K562 (cell line): ENCODE measurements around the gene TCF25. TPM values are rescaled to one million over a fixed set of nuclear protein-coding genes. Genes with fewer than 3 reads are reported as not detected.

Experiments
- CXXC5 ChIP-seq: fragments of 250-450 bp; sonication (Bioruptor Pico); IDR thresholded peaks from 2 replicates; pipeline ENCODE4 v1.8.0; 2022; ENCODE audit warnings: inconsistent platforms, mild to moderate bottlenecking, moderate library complexity
- DMBX1 ChIP-seq: fragments of 250-450 bp; sonication (Bioruptor Pico); IDR thresholded peaks from 2 replicates; pipeline ENCODE4 v1.8.0; 2022; ENCODE audit warnings: inconsistent platforms, mild to moderate bottlenecking, moderate library complexity, borderline replicate concordance
- DPF2 ChIP-seq: fragments of 450-650 bp; IDR thresholded peaks from 2 replicates; pipeline ENCODE4 v1.6.1; 2016
- FOXJ3 ChIP-seq: sonication (generic); formaldehyde crosslinking; IDR thresholded peaks from 2 replicates; pipeline ENCODE4 v1.4.0; 2020; ENCODE audit warnings: mild to moderate bottlenecking, missing genetic modification reagents
- HDAC1 ChIP-seq, 2 experiments: fragments of 450-650 bp; IDR thresholded peaks; 2 replicates each; pipeline ENCODE4 v1.6.1; 2016 to 2017; ENCODE audit warnings: inconsistent platforms in 1 of 2, mild to moderate bottlenecking in 1 of 2, moderate library complexity in 1 of 2
- KAT7 ChIP-seq: sonication (generic); formaldehyde crosslinking; IDR thresholded peaks from 2 replicates; pipeline ENCODE4 v1.8.0; 2022; ENCODE audit warnings: missing genetic modification reagents, mild to moderate bottlenecking, borderline replicate concordance
- KLF6 ChIP-seq: fragments of 250-450 bp; sonication (Bioruptor Pico); IDR thresholded peaks from 2 replicates; pipeline ENCODE4 v1.4.0; 2020; ENCODE audit warnings: mild to moderate bottlenecking, moderate library complexity, borderline replicate concordance
- LEF1 ChIP-seq: fragments of 450-650 bp; IDR thresholded peaks from 2 replicates; pipeline ENCODE4 v1.6.1; 2016; ENCODE audit warnings: mild to moderate bottlenecking
- PHB ChIP-seq: fragments of 250-450 bp; sonication (Bioruptor Pico); IDR thresholded peaks from 2 replicates; pipeline ENCODE4 v1.5.0; 2021
- PRPF4 ChIP-seq: fragments of 200-400 bp; formaldehyde crosslinking; IDR thresholded peaks from one replicate; pipeline ENCODE4 v1.6.1; 2017; ENCODE audit warnings: low read length, low read depth, mild to moderate bottlenecking; ENCODE audit not compliant: insufficient read depth, poor library complexity, severe bottlenecking
- SIN3A ChIP-seq, 2 experiments: fragments of 150-350 bp in 1 of 2; IDR thresholded peaks; 2 replicates each; pipeline ENCODE4 v1.6.1; 2011 to 2016; ENCODE audit warnings: borderline replicate concordance in 2 of 2, low read depth in 2 of 2, low read length in 2 of 2, mild to moderate bottlenecking in 2 of 2, moderate library complexity in 2 of 2; ENCODE audit not compliant: control insufficient read depth in 1 of 2
- SLC30A9 ChIP-seq: fragments of 250-450 bp; sonication (Bioruptor Pico); IDR thresholded peaks from 2 replicates; pipeline ENCODE4 v1.8.0; 2022; ENCODE audit warnings: mild to moderate bottlenecking, moderate library complexity
- SREBF2 ChIP-seq: sonication (generic); formaldehyde crosslinking; IDR thresholded peaks from 2 replicates; pipeline ENCODE4 v1.4.0; 2020; ENCODE audit warnings: mild to moderate bottlenecking, missing genetic modification reagents
- TCFL5 ChIP-seq: fragments of 250-450 bp; sonication (Bioruptor Pico); conservative IDR thresholded peaks from 2 replicates; pipeline ENCODE4 v1.6.1; 2021; ENCODE audit warnings: mild to moderate bottlenecking, moderate library complexity, matching md5 sums
- ZNF133 ChIP-seq: fragments of 250-450 bp; sonication (Bioruptor Pico); IDR thresholded peaks from 2 replicates; pipeline ENCODE4 v1.4.0; 2020; ENCODE audit warnings: mild to moderate bottlenecking
- ZNF212 ChIP-seq: fragments of 450-650 bp; formaldehyde crosslinking; IDR thresholded peaks from 2 replicates; pipeline ENCODE4 v1.4.0; 2020; ENCODE audit warnings: mild to moderate bottlenecking
- ZNF79 ChIP-seq: fragments of 250-450 bp; sonication (Bioruptor Pico); IDR thresholded peaks from 2 replicates; pipeline ENCODE4 v1.4.0; 2020; ENCODE audit warnings: low read depth, mild to moderate bottlenecking, moderate library complexity
- polyA plus RNA-seq, 8 experiments: library from polyadenylated mRNA; depleted of rRNA in 4 of 8; stranded (reverse) in 5 of 8; unstranded in 3 of 8; fragments of >200 nt; fragmentation: Nextera tagmentation in 2 of 8; fragmentation: Illumina TruSeq in 1 of 8; extraction: Ambion mirVana in 2 of 8; extraction: Trizol in 1 of 8; gene quantifications; 2 replicates each; pipeline versions ENCODE4 v1.2.1 to v1.2.3, GENCODE V29; 2011 to 2014; ENCODE audit warnings: inconsistent platforms in 1 of 8, missing spikeins in 1 of 8
- total RNA-seq, 7 experiments: library from RNA; depleted of rRNA in 6 of 7; stranded (reverse); fragments of >200 nt in 6 of 7; fragmentation: Illumina TruSeq in 2 of 7; extraction: Trizol in 2 of 7; gene quantifications; 2 replicates each; pipeline versions ENCODE4 v1.2.1 to v1.2.3, GENCODE V29; 2011 to 2021; ENCODE audit warnings: low replicate concordance in 1 of 7
- TF ChIP-seq, protein P1 (sequence below), 2 experiments: fragments of 450-650 bp in 1 of 2; sonication (generic) in 1 of 2; formaldehyde crosslinking in 1 of 2; IDR thresholded peaks in 1 of 2; conservative IDR thresholded peaks in 1 of 2; 2 replicates each; pipeline versions ENCODE4 v1.6.1 to v1.8.1; 2016 to 2023; ENCODE audit warnings: mild to moderate bottlenecking in 2 of 2, moderate library complexity in 2 of 2, inconsistent platforms in 1 of 2, missing genetic modification reagents in 1 of 2
- TF ChIP-seq, protein P2 (sequence below): fragments of 450-650 bp; IDR thresholded peaks from 2 replicates; pipeline ENCODE4 v1.6.1; 2016; ENCODE audit warnings: borderline replicate concordance
- TF ChIP-seq, protein P3 (sequence below): fragments of 250-450 bp; sonication (Bioruptor Pico); IDR thresholded peaks from 2 replicates; pipeline ENCODE4 v1.8.0; 2021; ENCODE audit warnings: mild to moderate bottlenecking, moderate library complexity

Gene TCF25
- total and polyA plus RNA-seq, 9 of the 15 experiments (the other 6 are each of a cell fraction or from before 2014, with no cell fraction given): 9.0 to 154 (median 83.8) TPM

DNA sequence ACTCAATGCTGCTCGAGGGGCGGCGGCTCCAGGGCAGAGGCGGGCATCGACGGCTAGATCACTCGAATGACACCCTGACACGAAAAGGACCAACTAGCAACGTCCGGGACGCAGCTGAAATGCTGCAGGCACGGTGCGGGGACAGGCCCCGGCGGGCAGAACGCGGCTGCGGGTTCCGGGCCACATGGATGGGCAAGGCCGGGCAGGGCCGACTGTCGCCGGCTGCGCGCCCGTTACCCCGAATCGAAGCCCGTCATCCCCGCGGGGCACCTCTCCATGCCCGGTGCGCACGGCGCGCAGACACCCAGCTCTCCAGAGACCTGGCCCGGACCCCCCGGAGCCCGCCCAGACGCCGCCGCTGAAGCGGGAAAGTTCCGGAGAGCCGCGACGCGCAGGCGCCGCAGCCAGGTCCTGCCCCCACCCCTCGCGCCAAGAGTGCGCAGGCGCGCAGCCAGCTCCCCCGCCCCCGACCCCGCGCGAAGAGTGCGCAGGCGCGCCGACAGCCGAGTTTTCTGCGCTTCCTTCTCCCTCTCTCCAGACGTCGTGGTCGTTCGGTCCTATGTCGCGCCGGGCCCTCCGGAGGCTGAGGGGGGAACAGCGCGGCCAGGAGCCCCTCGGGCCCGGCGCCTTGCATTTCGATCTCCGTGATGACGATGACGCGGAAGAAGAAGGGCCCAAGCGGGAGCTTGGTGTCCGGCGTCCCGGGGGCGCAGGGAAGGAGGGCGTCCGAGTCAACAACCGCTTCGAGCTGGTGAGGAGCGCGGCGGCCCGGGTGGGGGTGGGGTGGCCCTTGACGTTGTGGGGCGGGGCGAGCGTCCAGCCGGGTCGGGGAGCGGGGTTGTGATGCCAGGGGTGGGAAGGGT is at the start of gene TCF25 (continued):
- TF ChIP-seq DPF2: 0 out of 2 replicates have a peak, but pooled peaks have one; percentile 39
- TF ChIP-seq SLC30A9: no peak
- TF ChIP-seq, protein P1, sequence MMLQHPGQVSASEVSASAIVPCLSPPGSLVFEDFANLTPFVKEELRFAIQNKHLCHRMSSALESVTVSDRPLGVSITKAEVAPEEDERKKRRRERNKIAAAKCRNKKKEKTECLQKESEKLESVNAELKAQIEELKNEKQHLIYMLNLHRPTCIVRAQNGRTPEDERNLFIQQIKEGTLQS (IDR thresholded peaks at IDR 0.05): no peak
- TF ChIP-seq, protein P1 (CRISPR knock-in tag; conservative IDR thresholded peaks at IDR 0.05): peak; percentile 74; the same call in 1 of the 2 replicates
- TF ChIP-seq ZNF79: no peak
- no peak for TF ChIP-seq KLF6 (CRISPR knock-in tag)
- TF ChIP-seq PRPF4: peak; percentile 56
- no peak for TF ChIP-seq FOXJ3 (CRISPR knock-in tag)
- TF ChIP-seq, protein P2, sequence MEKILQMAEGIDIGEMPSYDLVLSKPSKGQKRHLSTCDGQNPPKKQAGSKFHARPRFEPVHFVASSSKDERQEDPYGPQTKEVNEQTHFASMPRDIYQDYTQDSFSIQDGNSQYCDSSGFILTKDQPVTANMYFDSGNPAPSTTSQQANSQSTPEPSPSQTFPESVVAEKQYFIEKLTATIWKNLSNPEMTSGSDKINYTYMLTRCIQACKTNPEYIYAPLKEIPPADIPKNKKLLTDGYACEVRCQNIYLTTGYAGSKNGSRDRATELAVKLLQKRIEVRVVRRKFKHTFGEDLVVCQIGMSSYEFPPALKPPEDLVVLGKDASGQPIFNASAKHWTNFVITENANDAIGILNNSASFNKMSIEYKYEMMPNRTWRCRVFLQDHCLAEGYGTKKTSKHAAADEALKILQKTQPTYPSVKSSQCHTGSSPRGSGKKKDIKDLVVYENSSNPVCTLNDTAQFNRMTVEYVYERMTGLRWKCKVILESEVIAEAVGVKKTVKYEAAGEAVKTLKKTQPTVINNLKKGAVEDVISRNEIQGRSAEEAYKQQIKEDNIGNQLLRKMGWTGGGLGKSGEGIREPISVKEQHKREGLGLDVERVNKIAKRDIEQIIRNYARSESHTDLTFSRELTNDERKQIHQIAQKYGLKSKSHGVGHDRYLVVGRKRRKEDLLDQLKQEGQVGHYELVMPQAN: 0 out of 2 replicates have a peak, but pooled peaks have one; percentile 11
- TF ChIP-seq CXXC5 (CRISPR knock-in tag): peak; percentile 98
- TF ChIP-seq PHB (CRISPR knock-in tag): 0 out of 2 replicates have a peak, but pooled peaks have one; percentile 58
- TF ChIP-seq KAT7 (CRISPR knock-in tag): no peak; the same call in 1 of the 2 replicates
- no peak for TF ChIP-seq ZNF212 (CRISPR knock-in tag)
- TF ChIP-seq SIN3A (IDR thresholded peaks at IDR 0.05; ENCODE audit: borderline replicate concordance in 2 of 2, control insufficient read depth in 1 of 2, low read depth in 2 of 2, low read length in 2 of 2): peak; percentile 10 to 43; a peak in 2 of 4 replicates
- peak; percentile 61; the same call in 1 of the 2 replicates for TF ChIP-seq DMBX1 (CRISPR knock-in tag)
- TF ChIP-seq SREBF2: no peak
- TF ChIP-seq TCFL5 (CRISPR knock-in tag): no peak
- no peak for TF ChIP-seq ZNF133 (CRISPR knock-in tag)
- TF ChIP-seq, protein P3, sequence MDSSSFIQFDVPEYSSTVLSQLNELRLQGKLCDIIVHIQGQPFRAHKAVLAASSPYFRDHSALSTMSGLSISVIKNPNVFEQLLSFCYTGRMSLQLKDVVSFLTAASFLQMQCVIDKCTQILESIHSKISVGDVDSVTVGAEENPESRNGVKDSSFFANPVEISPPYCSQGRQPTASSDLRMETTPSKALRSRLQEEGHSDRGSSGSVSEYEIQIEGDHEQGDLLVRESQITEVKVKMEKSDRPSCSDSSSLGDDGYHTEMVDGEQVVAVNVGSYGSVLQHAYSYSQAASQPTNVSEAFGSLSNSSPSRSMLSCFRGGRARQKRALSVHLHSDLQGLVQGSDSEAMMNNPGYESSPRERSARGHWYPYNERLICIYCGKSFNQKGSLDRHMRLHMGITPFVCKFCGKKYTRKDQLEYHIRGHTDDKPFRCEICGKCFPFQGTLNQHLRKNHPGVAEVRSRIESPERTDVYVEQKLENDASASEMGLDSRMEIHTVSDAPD (CRISPR knock-in tag): no peak
- peak in 1 of 2 experiments; percentile 51; a peak in 2 of 4 replicates for TF ChIP-seq HDAC1 (IDR thresholded peaks at IDR 0.05)
- TF ChIP-seq LEF1: peak; percentile 63; the same call in 1 of the 2 replicates
